ENCODE results near the gene RER1. TPM values are rescaled to one million over a fixed set of nuclear protein-coding genes. Genes with fewer than 3 reads are reported as not detected.

RER1 gene
- total RNA-seq, 1 experiment from 2014 or later = 110 TPM

DNA sequence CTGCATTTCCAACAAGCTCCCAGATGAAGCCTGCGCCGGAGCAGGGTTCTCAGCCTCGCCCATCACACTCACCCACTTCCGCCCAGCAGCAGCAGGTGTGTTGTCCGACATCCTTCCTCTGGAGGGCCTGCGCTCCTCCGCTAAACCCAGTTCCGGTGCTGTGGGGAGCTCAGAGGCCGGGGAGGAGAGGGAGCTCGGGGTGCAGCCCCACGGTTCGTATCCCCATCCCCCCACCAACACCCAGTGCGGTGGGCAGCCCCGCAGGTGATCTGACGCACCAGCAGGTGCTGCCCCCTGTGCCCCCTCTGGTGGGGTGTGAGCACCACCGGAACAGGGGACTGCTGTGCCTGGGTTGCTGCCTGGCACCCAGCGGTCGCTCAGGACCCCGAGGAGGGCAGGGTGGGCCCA lies 24.2 kb downstream of the RER1 start:
- H3K9ac ChIP-seq (ENCODE audit: extremely low read depth, insufficient read length, low read length) = no peak overlapping the region

More for the DNA sequence above, 24.2 kb downstream of the RER1 start:
- no peak for DNase-seq
- no peak overlapping the region for H3K4me2 ChIP-seq (ENCODE audit: insufficient read depth, insufficient read length, low read length)
- no peak overlapping the region for H3K23ac ChIP-seq (ENCODE audit: insufficient read length, low read depth, low read length)
- no peak overlapping the region for H3T11ph ChIP-seq (ENCODE audit: low read length)
- H3K27ac ChIP-seq (ENCODE audit: insufficient read length, low read depth, low read length) = no peak overlapping the region
- no peaks in the 10 kb centered on the region for H4K20me1 ChIP-seq (ENCODE audit: control insufficient read depth, insufficient read depth, insufficient read length)
- no peak overlapping the region for H2BK12ac ChIP-seq (ENCODE audit: insufficient read length, low read depth, low read length)
- H2AFZ ChIP-seq (ENCODE audit: low read length) = no peak overlapping the region
- Mint-ChIP-seq H3K36me3 (ENCODE audit: insufficient read depth in 1 of 3, low read depth in 3 of 3) (no peaks in the 10 kb centered on the region; a peak in 1 of 7 replicates), H3K9me3 (no peaks in the 10 kb centered on the region), H3K27me3 (ENCODE audit: low read depth) (peaks cover 37% of the 10 kb centered on the region), H3K27ac (no peak overlapping the region), H3K4me3 (no peak overlapping the region), H3K4me1 (peaks cover 16 to 22% of the 10 kb centered on the region in 2 experiments)
- no peak overlapping the region for H2AK5ac ChIP-seq (ENCODE audit: insufficient read length, low read length)
- H4K5ac ChIP-seq (ENCODE audit: insufficient read length, low read depth, low read length) = no peak overlapping the region
- no peak overlapping the region for H3K18ac ChIP-seq (ENCODE audit: insufficient read length, low read depth, low read length)
- H2BK120ac ChIP-seq (ENCODE audit: low read depth, low read length, poor library complexity, severe bottlenecking) = no peak overlapping the region
- no peaks in the 10 kb centered on the region for H3K79me1 ChIP-seq (ENCODE audit: insufficient read depth, low read depth, low read length, poor library complexity, severe bottlenecking)
- peaks cover 15% of the 10 kb centered on the region for H3K23me2 ChIP-seq (ENCODE audit: insufficient read length, low read depth, low read length, poor library complexity, severe bottlenecking)
- no peak overlapping the region for H2BK20ac ChIP-seq (ENCODE audit: low read depth, low read length, poor library complexity, severe bottlenecking)
- no peak overlapping the region; the same call in 1 of the 2 replicates for H3K14ac ChIP-seq (ENCODE audit: insufficient read depth, low read length)
- H3K4ac ChIP-seq (ENCODE audit: low read depth, low read length) = no peak overlapping the region
- no peak overlapping the region for H2BK15ac ChIP-seq (ENCODE audit: low read depth, low read length)
- no peak for TF ChIP-seq CTCF (conservative IDR thresholded peaks at IDR 0.05)
- H3K79me2 ChIP-seq (ENCODE audit: insufficient read depth, low read length) = no peaks in the 10 kb centered on the region
- H4K8ac ChIP-seq (replicated peaks; ENCODE audit: insufficient read length, low read depth, low read length) = no peak overlapping the region
- H4K91ac ChIP-seq (ENCODE audit: insufficient read length, low read depth, low read length) = no peak overlapping the region
- H3K4me1 ChIP-seq (ENCODE audit: insufficient read depth, low read length) = no peaks in the 10 kb centered on the region
- no peak overlapping the region for H3K56ac ChIP-seq (ENCODE audit: insufficient read length, low read depth, low read length)
- H3K27me3 ChIP-seq (ENCODE audit: insufficient read depth, low read length) = no peaks in the 10 kb centered on the region
- H3K9me3 ChIP-seq (ENCODE audit: control insufficient read depth, low read depth, low read length) = no peaks in the 10 kb centered on the region
- WGBS (ENCODE audit: extremely low coverage, insufficient read length, low lambda C conversion rate) = no CpG with 5 or more reads among the region's 19 CpGs
- no peak overlapping the region for H2BK5ac ChIP-seq (ENCODE audit: insufficient read length, low read length)
